GM12878 (cell line): ENCODE measurements around the gene DOCK1. TPM values are rescaled to one million over a fixed set of nuclear protein-coding genes. Genes with fewer than 3 reads are reported as not detected.

Experiments used
- ATAC-seq: fragments of 200-7000 bp; cut with Tn5 transposase; 3 replicates; pipeline ENCODE4 v1.9.1; 2020; ENCODE audit warnings: mild to moderate bottlenecking, moderate library complexity
- BruUV-seq: library from RNA; stranded (reverse); fragments of 400-500 nt; replicated peaks from 2 replicates; lab custom pipeline; 2021; lab: Mats Ljungman, UMichigan
- CTCF ChIA-PET: fragments of 300-600 bp; sonication (Branson Sonifier 250); formaldehyde crosslinking; extraction: SDS; loops from one replicate; lab custom pipeline; 2021; ENCODE audit warnings: inconsistent platforms; lab: Yijun Ruan, JAX
- POLR2A ChIA-PET: fragments of 350-600 bp; formaldehyde crosslinking; extraction: SDS; loops from one replicate; lab custom pipeline; 2021; ENCODE audit warnings: inconsistent platforms; lab: Charles Lee
- RAD21 ChIA-PET: fragments of 300-600 bp; sonication (Branson Sonifier 250); formaldehyde crosslinking; loops from one replicate; lab custom pipeline; 2023; ENCODE audit warnings: antibody characterized with exemption; ENCODE audit not compliant: unreplicated experiment; lab: Charles Lee
- SMC1A ChIA-PET: fragments of 300-600 bp; sonication (Branson Sonifier 250); formaldehyde crosslinking; loops from one replicate; lab custom pipeline; 2023; ENCODE audit not compliant: unreplicated experiment, uncharacterized antibody; lab: Charles Lee
- DNase-seq: peaks from one replicate; pipeline ENCODE4 v3.0.0-alpha.2; 2011; ENCODE audit warnings: low read depth, low spot score
- FAIRE-seq: peaks from 3 replicates; lab custom pipeline; 2011; peaks lifted over from hg19 to GRCh38; lab: Jason Lieb, UNC
- H2AFZ ChIP-seq: 2 replicates; pipeline ENCODE4 v1.6.0; 2011; ENCODE audit warnings: low read depth, low read length, control low read depth; ENCODE audit not compliant: control insufficient read depth
- H3K27ac ChIP-seq: 2 replicates; pipeline ENCODE4 v1.5.1; 2011; ENCODE audit warnings: control low read depth; ENCODE audit not compliant: control insufficient read depth, insufficient read depth
- H3K27me3 ChIP-seq, 2 experiments: replicated peaks in 1 of 2; 2 replicates each; pipeline versions ENCODE4 v1.6.0 to v1.6.1; 2011; ENCODE audit warnings: low read length in 1 of 2; ENCODE audit not compliant: control insufficient read depth in 2 of 2, insufficient read depth in 2 of 2
- H3K36me3 ChIP-seq, 2 experiments: 2 replicates each; pipeline ENCODE4 v1.5.1; 2011; ENCODE audit warnings: low read length in 1 of 2; ENCODE audit not compliant: control insufficient read depth in 2 of 2, insufficient read depth in 2 of 2
- H3K4me1 ChIP-seq: 2 replicates; pipeline ENCODE4 v1.6.1; 2011; ENCODE audit warnings: mild to moderate bottlenecking, low read length, moderate library complexity, mixed read lengths; ENCODE audit not compliant: control insufficient read depth, insufficient read depth
- H3K4me2 ChIP-seq: 2 replicates; pipeline ENCODE4 v1.6.0; 2011; ENCODE audit warnings: control low read depth; ENCODE audit not compliant: control insufficient read depth, insufficient read depth
- H3K4me3 ChIP-seq: fragments of 200-600 bp; sonication (generic); 2 replicates; pipeline ENCODE4 v1.5.1; 2016
- H3K79me2 ChIP-seq: 2 replicates; pipeline ENCODE4 v1.6.0; 2011; ENCODE audit warnings: low read length; ENCODE audit not compliant: control insufficient read depth, insufficient read depth
- H3K9ac ChIP-seq: 2 replicates; pipeline ENCODE4 v1.8.0; 2011; ENCODE audit warnings: low read length, control low read depth, mixed read lengths; ENCODE audit not compliant: control insufficient read depth, insufficient read depth
- H3K9me3 ChIP-seq: replicated peaks from 3 replicates; pipeline ENCODE4 v1.5.1; 2011; ENCODE audit warnings: mild to moderate bottlenecking, low read length; ENCODE audit not compliant: control insufficient read depth, insufficient read depth
- H4K20me1 ChIP-seq: 2 replicates; pipeline ENCODE4 v1.6.0; 2011; ENCODE audit not compliant: control insufficient read depth, insufficient read depth
- BRCA1 ChIP-seq: IDR thresholded peaks from 2 replicates; pipeline ENCODE4 v1.6.1; 2011; ENCODE audit warnings: low read depth, low read length, improper control_type of control experiment
- E4F1 ChIP-seq: fragments of 450-650 bp; IDR thresholded peaks from 2 replicates; pipeline ENCODE4 v1.6.1; 2018; ENCODE audit warnings: borderline replicate concordance, mild to moderate bottlenecking; ENCODE audit not compliant: partially characterized antibody
- EED ChIP-seq: sonication (generic); IDR thresholded peaks from 2 replicates; pipeline ENCODE4 v1.6.1; 2016; ENCODE audit warnings: antibody characterized with exemption, low read depth
- FOXM1 ChIP-seq: IDR thresholded peaks from 2 replicates; pipeline ENCODE4 v1.6.1; 2012; ENCODE audit warnings: low read depth, mild to moderate bottlenecking, inconsistent platforms, low read length, moderate library complexity
- HCFC1 ChIP-seq: fragments of 150-350 bp; IDR thresholded peaks from 2 replicates; pipeline ENCODE4 v1.6.1; 2014; ENCODE audit warnings: low read length
- HDAC2 ChIP-seq: fragments of 200-600 bp; sonication (generic); IDR thresholded peaks from 2 replicates; pipeline ENCODE4 v1.6.1; 2017
- NRF1 ChIP-seq: conservative IDR thresholded peaks from 2 replicates; pipeline ENCODE4 v1.6.1; 2011; ENCODE audit warnings: mild to moderate bottlenecking, low read depth, low read length, improper control_type of control experiment
- PKNOX1 ChIP-seq: fragments of 450-650 bp; IDR thresholded peaks from 2 replicates; pipeline ENCODE4 v1.6.1; 2016; ENCODE audit warnings: mild to moderate bottlenecking
- RBBP5 ChIP-seq: fragments of 200-600 bp; sonication (generic); conservative IDR thresholded peaks from 2 replicates; pipeline ENCODE4 v1.6.1; 2016
- RELA ChIP-seq: fragments of 450-650 bp; IDR thresholded peaks from 2 replicates; pipeline ENCODE4 v1.8.0; 2014; ENCODE audit warnings: borderline replicate concordance; ENCODE audit not compliant: partially characterized antibody
- RUNX3 ChIP-seq: IDR thresholded peaks from 2 replicates; pipeline ENCODE4 v1.6.1; 2012; ENCODE audit warnings: low read length, inconsistent platforms
- SIN3A ChIP-seq: IDR thresholded peaks from 2 replicates; pipeline ENCODE4 v1.6.1; 2012; ENCODE audit warnings: low read depth, low read length, improper control_type of control experiment
- ZBED1 ChIP-seq: IDR thresholded peaks from 2 replicates; pipeline ENCODE4 v1.6.1; 2016; ENCODE audit warnings: borderline replicate concordance
- ZNF24 ChIP-seq: fragments of 450-650 bp; IDR thresholded peaks from 2 replicates; pipeline ENCODE4 v1.6.1; 2017; ENCODE audit warnings: antibody characterized with exemption, mild to moderate bottlenecking
- ZNF592 ChIP-seq: fragments of 450-650 bp; IDR thresholded peaks from 2 replicates; pipeline ENCODE4 v1.6.1; 2017; ENCODE audit warnings: mild to moderate bottlenecking, moderate library complexity
- ZNF622 ChIP-seq: fragments of 450-650 bp; IDR thresholded peaks from 2 replicates; pipeline ENCODE4 v1.6.1; 2017; ENCODE audit warnings: mild to moderate bottlenecking, inconsistent platforms
- WGBS: methylation state at CpG from one replicate; pipeline ENCODE4 v1.1.6; 2016; ENCODE audit warnings: low lambda C conversion rate; ENCODE audit not compliant: insufficient replicate concordance, insufficient coverage; ENCODE audit errors: missing lambda C conversion rate; 5-methylcytosine and 5-hydroxymethylcytosine counted together
- in situ Hi-C: fragments of 300-500 bp; cut with MboI; formaldehyde crosslinking; loops from 9 replicates; pipeline ENCODE4 v1.14.3; 2018; ENCODE audit warnings: mixed read lengths
- intact Hi-C: fragments of 100-400 bp; cut with micrococcal nuclease; formaldehyde crosslinking; loops from one replicate; pipeline ENCODE4 v1.14.2; 2022; ENCODE audit not compliant: unreplicated experiment
- polyA plus RNA-seq, 11 experiments: library from polyadenylated mRNA; depleted of rRNA in 4 of 11; unstranded in 6 of 11; stranded (reverse) in 5 of 11; fragments of >200 nt; fragmentation: Nextera tagmentation in 4 of 11; fragmentation: Illumina TruSeq in 1 of 11; extraction: Ambion mirVana in 4 of 11; extraction: Trizol in 1 of 11; gene quantifications; 1 replicate in 1 of 11; 2 replicates in 10 of 11; pipeline versions ENCODE4 v1.2.1 to v1.2.3, GENCODE V29; 2011 to 2016; ENCODE audit warnings: inconsistent platforms in 2 of 11, missing spikeins in 2 of 11, low read depth in 1 of 11
- total RNA-seq, 4 experiments: library from RNA; depleted of rRNA in 3 of 4; stranded (reverse); fragments of >200 nt in 3 of 4; fragmentation: Illumina TruSeq in 1 of 4; extraction: Trizol in 1 of 4; gene quantifications; 2 replicates each; pipeline versions ENCODE4 v1.2.1 to v1.2.3, GENCODE V29; 2013 to 2021
- TF ChIP-seq, protein P1 (sequence below): fragments of 450-650 bp; IDR thresholded peaks from 2 replicates; pipeline ENCODE4 v1.6.1; 2017; ENCODE audit warnings: borderline replicate concordance

The DOCK1 gene
- total and polyA plus RNA-seq, 10 of the 15 experiments (the other 5 are each of a cell fraction or from before 2014, with no cell fraction given) = 0.05 to 0.18 TPM; not detected in 8

- no peak for TF ChIP-seq E4F1
- no peak for TF ChIP-seq ZBED1
- TF ChIP-seq BRCA1 = no peak
- TF ChIP-seq, protein P1, sequence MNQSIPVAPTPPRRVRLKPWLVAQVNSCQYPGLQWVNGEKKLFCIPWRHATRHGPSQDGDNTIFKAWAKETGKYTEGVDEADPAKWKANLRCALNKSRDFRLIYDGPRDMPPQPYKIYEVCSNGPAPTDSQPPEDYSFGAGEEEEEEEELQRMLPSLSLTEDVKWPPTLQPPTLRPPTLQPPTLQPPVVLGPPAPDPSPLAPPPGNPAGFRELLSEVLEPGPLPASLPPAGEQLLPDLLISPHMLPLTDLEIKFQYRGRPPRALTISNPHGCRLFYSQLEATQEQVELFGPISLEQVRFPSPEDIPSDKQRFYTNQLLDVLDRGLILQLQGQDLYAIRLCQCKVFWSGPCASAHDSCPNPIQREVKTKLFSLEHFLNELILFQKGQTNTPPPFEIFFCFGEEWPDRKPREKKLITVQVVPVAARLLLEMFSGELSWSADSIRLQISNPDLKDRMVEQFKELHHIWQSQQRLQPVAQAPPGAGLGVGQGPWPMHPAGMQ = no peak
- TF ChIP-seq FOXM1 = no peak
- no peak for TF ChIP-seq RUNX3
- no peak for TF ChIP-seq SIN3A
- TF ChIP-seq, all 136 proteins: peak for 0
These were observed 36.9 kb upstream of the DOCK1 start (continued) for GRCh38 chr10:126868371-126868770.

DNA sequence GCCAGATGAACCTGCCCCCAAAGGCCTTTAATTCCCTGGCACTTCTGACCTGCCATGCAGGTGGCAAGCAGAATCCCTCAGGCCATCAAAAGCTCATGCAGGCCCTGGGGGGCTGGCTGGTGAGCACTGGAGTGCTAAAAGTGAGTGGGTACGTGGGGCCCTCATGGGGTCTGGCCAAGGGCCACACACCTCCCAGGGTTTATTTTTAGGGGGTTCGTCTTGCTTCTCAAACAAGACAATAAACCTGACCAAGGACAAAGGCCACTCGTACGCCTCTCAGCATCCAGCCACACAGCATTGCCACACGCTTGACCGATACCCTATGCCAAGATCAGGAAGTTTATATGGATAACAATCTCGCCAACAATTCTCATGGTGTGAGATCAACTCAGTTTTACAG lies 33.1 kb upstream of the DOCK1 start:
- ChIA-PET POLR2A (no interaction called here), CTCF (no interaction called here), SMC1A (no interaction called here), RAD21 (no interaction called here)
- H3K4me3 ChIP-seq = no peak overlapping the region
- H3K27ac ChIP-seq = no peak overlapping the region
- no peaks in the 10 kb centered on the region for H3K79me2 ChIP-seq
- no peaks in the 10 kb centered on the region for H3K4me1 ChIP-seq
- DNase-seq = no peak
- in situ Hi-C loops = no loop called here
- no peaks in the 10 kb centered on the region for H4K20me1 ChIP-seq
- no peak for ATAC-seq
- H3K4me2 ChIP-seq = no peak overlapping the region
- intact Hi-C loops = no loop called here
- H3K9ac ChIP-seq = no peak overlapping the region
- no peak overlapping the region for H2AFZ ChIP-seq
- FAIRE-seq = no peak
- H3K36me3 ChIP-seq = no peaks in the 10 kb centered on the region
- 13% methylated on average over 7 of the region's 7 CpGs for WGBS
- no peaks in the 10 kb centered on the region for H3K27me3 ChIP-seq
- no TSS peak for BruUV-seq
- H3K9me3 ChIP-seq = no peaks in the 10 kb centered on the region; the same call in 2 of the 3 replicates
- TF ChIP-seq NRF1 = no peak
- no peak for TF ChIP-seq RELA
- TF ChIP-seq EED = no peak
- TF ChIP-seq HCFC1 = no peak
- TF ChIP-seq ZNF592 = no peak
- TF ChIP-seq PKNOX1 = no peak
- no peak for TF ChIP-seq HDAC2
- no peak for TF ChIP-seq RBBP5
- TF ChIP-seq ZNF622 = no peak
- no peak for TF ChIP-seq ZNF24
